GM19468 (cell line): ENCODE measurements around the gene EFNA1.

Experiments
- ATAC-seq: cut with Tn5 transposase; IDR thresholded peaks from one replicate; pipeline ENCODE4 v1.9.1; 2021; ENCODE audit warnings: mild to moderate bottlenecking, moderate library complexity, moderate number of reproducible peaks; ENCODE audit not compliant: unreplicated experiment; ENCODE audit errors: extremely low read depth

The EFNA1 gene

DNA sequence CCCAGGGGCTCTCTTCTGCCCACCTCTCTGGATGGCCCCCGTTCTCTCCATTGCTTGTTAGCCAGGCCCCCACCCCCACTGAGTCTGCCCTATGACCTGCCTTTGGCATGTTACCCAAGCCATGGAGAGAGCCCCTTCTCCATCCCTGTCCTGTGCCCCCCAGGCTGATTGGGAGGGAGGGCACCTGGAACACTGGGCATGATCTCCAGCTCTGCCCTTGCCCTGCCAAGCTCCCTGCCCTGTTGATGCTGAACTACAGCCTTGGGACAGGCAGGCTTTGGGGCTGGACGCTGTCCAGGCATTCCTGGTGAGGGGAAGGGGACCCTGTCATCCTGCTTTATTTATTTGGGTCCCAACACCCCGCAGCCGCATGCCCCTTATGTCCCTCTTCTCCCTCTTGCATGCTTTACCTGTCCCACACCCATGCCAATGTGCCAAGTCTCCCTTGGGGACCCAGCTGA is 56.7 kb downstream of the EFNA1 start:
- no peak for ATAC-seq
